Activated T-cell treated with anti-CD3 and anti-CD28 coated beads, Interleukin-2, amount 50 U/mL, for 24 hours (primary cell): ENCODE measurements around the gene CSNK1G2.
A peak's percentile ranks its signal among the peaks of the same experiment; 100 is the strongest.

Experiments used
- DNase-seq: peaks from one replicate; pipeline ENCODE4 v3.0.0-alpha.2; 2020
- H3K27ac Mint-ChIP-seq: 2 replicates; pipeline ENCODE4 v1.8.0; 2020; ENCODE audit warnings: mild to moderate bottlenecking, mixed read lengths
- H3K27me3 Mint-ChIP-seq: 2 replicates; pipeline ENCODE4 v1.8.0; 2020; ENCODE audit warnings: mixed read lengths
- H3K36me3 Mint-ChIP-seq: 2 replicates; pipeline ENCODE4 v1.8.0; 2020; ENCODE audit warnings: low read depth, mixed read lengths
- H3K4me1 Mint-ChIP-seq: 2 replicates; pipeline ENCODE4 v1.8.0; 2020; ENCODE audit warnings: low read depth, mixed read lengths
- H3K4me3 Mint-ChIP-seq: 2 replicates; pipeline ENCODE4 v1.8.0; 2020; ENCODE audit warnings: mild to moderate bottlenecking, moderate library complexity, mixed read lengths
- H3K9me3 Mint-ChIP-seq: 2 replicates; pipeline ENCODE4 v1.8.0; 2020; ENCODE audit warnings: mixed read lengths

Gene CSNK1G2

DNA sequence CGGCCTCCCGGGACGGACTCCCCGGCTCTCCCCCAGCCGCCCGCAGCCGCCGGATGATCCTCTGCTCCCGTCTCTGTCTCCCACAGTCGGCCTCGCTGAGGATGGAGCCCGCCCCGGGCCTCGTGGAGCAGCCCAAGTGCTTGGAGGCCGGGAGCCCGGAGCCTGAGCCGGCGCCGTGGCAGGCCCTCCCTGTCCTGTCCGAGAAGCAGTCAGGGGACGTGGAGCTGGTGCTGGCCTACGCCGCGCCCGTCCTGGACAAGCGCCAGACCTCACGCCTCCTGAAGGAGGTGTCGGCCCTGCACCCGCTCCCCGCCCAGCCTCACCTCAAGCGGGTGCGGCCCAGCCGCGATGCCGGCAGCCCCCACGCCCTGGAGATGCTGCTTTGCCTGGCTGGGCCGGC lies 29.0 kb upstream of the CSNK1G2 start:
- Mint-ChIP-seq H3K36me3 (peaks cover 40% of the 10 kb centered on the region), H3K27ac (peak overlapping the region; percentile 29), H3K9me3 (no peaks in the 10 kb centered on the region), H3K27me3 (no peaks in the 10 kb centered on the region), H3K4me1 (peaks cover 48% of the 10 kb centered on the region), H3K4me3 (no peak overlapping the region)
- no peak for DNase-seq

DNA sequence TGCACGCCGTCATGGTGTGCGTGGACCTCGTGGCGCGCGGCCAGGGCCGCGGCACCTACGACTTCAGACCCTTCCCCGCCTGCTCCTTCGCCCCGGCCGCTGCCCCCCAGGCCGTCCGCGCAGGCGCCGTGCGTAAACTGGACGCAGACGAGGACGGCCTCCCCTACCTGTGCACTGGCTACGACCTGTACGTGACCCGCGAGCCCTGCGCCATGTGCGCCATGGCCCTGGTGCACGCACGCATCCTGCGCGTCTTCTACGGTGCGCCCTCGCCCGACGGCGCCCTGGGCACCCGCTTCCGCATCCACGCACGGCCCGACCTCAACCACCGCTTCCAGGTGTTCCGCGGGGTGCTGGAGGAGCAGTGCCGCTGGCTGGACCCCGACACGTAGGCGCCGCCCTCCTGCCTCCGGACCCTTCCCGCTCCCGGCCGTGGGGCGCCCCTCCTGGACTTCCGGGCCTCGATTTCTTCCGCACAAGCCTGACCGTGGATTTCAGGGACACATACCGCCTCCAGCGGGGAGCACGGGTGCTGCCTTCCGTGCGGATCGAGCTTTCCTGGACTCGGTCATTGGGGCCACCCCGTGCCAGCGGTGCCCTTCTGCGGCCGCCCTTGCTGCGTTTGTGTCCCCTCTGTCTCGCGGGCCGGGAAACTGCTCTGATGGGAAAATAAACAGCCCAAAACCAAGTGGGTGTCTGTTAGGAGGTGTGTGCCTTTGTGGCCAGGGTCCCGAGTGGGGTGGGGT lies 28.0 kb upstream of the CSNK1G2 start:
- H3K4me1 Mint-ChIP-seq = peaks cover 42% of the 10 kb centered on the region
- peaks cover 44% of the 10 kb centered on the region for H3K36me3 Mint-ChIP-seq
- no peak overlapping the region for H3K4me3 Mint-ChIP-seq
- no peaks in the 10 kb centered on the region for H3K9me3 Mint-ChIP-seq
- no peak for DNase-seq
- H3K27ac Mint-ChIP-seq = peak overlapping the region; percentile 40
- H3K27me3 Mint-ChIP-seq = no peaks in the 10 kb centered on the region

DNA sequence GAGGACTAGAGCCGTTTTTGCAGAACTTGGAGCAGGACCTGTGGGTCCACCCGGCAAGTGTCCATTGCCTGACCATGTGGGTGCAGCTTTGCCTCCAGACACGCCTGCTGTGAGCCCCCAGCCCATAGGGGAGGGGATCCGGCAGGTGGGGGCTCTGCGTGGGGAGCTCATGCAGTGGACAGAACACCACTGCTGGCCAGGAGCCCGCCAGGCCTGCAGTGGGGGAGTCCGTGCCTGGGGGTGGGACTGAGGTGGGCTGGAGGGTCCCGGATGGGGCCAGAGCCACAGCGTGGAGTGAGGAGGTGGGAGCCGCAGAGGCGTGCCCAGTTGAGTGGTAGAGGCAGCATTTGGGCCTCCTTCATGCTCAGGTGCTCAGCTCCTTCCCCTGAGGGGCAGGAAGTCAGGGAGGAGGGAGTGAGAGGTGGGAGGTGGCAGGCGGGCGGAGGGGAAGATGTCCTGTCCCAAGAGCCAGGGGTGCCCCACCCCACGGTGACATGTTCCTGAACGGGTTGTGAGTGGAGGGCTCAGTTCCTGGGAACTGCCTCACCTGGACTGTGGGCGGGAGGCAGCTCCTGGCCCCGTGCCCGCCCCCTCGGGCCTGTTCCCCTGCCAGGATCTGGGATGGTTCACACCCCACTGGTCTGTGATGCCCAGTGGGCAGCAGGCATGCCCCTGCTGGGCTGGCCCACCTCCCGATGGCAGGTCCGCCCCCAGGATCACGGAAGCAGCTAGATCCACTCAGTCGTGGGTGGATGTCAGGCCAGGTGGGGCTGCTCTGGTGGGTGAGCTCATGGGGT lies 27.0 kb upstream of the CSNK1G2 start:
- Mint-ChIP-seq H3K4me1 (peaks cover 33% of the 10 kb centered on the region), H3K9me3 (no peaks in the 10 kb centered on the region), H3K4me3 (no peak overlapping the region), H3K27ac (peak overlapping the region; percentile 55), H3K36me3 (peaks cover 49% of the 10 kb centered on the region), H3K27me3 (no peaks in the 10 kb centered on the region)
- no peak for DNase-seq

DNA sequence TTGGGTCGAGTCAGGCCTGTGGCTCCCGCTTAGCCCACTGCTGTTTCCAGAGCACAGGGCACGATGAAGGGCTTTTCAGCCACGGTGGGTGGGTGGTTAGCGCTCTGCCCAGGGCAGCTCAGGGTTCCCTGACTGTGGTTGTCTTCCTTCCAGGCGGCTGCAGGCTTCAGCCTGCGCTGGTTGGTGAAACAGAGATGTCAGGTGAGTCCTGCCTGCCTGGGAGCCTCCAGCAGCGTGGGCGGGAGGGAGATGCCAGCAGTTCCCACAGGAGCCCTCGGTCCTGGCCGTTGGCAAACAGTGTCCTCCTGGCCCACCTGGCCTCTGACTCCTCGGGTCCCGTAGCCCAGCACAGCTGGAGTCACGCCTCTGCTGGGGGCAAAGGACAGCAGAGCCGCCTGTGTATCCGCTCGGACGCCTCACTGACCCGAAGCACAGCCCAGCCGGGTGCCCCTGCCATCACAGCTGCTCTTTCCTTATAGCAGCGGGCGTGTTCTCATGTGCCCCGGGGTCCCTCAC lies 26.1 kb upstream of the CSNK1G2 start:
- H3K27ac Mint-ChIP-seq = no peak overlapping the region
- no peaks in the 10 kb centered on the region for H3K9me3 Mint-ChIP-seq
- no peak overlapping the region for H3K4me3 Mint-ChIP-seq
- H3K36me3 Mint-ChIP-seq = peaks cover 53% of the 10 kb centered on the region
- no peaks in the 10 kb centered on the region for H3K27me3 Mint-ChIP-seq
- DNase-seq = no peak
- H3K4me1 Mint-ChIP-seq = peaks cover 24% of the 10 kb centered on the region

DNA sequence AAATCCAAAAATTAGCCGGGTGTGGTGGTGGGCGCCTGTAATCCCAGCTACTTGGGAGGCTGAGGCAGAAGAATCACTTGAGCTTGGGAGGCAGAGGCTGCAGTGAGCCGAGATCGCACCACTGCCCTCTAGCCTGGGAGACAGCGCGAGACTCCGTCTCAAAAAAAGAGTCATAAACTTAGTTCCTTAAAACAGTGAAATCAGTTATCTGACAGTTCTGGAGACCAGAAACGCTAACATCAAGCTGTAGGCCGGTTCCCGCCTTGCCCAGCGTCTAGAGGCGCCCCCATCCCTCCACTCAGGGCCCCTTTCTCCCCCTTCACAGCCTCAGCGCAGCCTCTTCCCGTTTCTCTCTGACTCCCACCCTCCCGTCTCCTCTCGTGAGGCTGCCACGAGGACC lies 23.8 kb upstream of the CSNK1G2 start:
- Mint-ChIP-seq H3K27me3 (no peaks in the 10 kb centered on the region), H3K36me3 (peaks cover 67% of the 10 kb centered on the region), H3K4me1 (peaks cover 16% of the 10 kb centered on the region), H3K27ac (no peak overlapping the region), H3K9me3 (no peaks in the 10 kb centered on the region), H3K4me3 (no peak overlapping the region)
- no peak for DNase-seq

DNA sequence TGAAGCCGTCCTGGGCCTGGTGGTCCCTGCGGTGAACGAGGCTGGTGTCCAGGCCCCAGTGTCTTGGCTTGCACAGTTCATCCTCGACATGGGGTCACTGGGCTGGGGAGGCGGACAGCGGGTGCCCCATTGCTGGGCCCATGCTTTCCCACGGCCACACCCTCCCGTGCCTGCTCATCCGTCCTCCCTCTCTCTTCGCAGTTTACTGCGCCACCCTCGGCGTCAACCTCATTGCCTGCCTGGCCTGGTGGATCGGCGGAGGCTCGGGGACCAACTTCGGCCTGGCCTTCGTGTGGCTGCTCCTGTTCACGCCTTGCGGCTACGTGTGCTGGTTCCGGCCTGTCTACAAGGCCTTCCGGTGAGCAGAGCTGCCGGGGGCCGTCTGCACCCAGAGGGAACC lies 23.0 kb upstream of the CSNK1G2 start:
- Mint-ChIP-seq H3K27me3 (no peaks in the 10 kb centered on the region), H3K4me3 (no peak overlapping the region), H3K4me1 (peaks cover 22% of the 10 kb centered on the region), H3K27ac (no peak overlapping the region), H3K36me3 (peaks cover 71% of the 10 kb centered on the region), H3K9me3 (no peaks in the 10 kb centered on the region)
- no peak for DNase-seq

DNA sequence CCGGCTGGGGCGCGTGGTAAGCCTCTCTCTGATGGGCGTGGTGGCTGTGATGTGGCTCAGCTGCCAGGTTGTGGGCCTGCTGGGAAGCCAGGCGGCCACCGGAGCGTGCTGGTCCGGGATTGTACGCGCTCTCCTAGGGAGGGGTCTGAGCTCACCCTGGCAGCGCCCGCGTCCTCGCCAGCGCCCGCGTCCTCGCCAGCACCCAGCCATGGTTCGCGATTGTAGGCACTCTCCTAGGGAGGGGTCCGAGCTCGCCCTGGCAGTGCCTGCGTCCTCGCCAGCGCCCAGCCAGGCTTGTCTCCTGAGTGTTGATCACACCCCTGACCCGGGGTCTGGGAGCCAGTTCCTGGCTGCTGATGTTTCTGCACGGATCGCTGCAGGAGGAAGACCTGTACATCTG lies 22.0 kb upstream of the CSNK1G2 start:
- H3K9me3 Mint-ChIP-seq = no peaks in the 10 kb centered on the region
- no peak overlapping the region for H3K4me3 Mint-ChIP-seq
- no peaks in the 10 kb centered on the region for H3K27me3 Mint-ChIP-seq
- H3K27ac Mint-ChIP-seq = no peak overlapping the region
- peaks cover 69% of the 10 kb centered on the region for H3K36me3 Mint-ChIP-seq
- peaks cover 20% of the 10 kb centered on the region for H3K4me1 Mint-ChIP-seq
- DNase-seq = no peak

DNA sequence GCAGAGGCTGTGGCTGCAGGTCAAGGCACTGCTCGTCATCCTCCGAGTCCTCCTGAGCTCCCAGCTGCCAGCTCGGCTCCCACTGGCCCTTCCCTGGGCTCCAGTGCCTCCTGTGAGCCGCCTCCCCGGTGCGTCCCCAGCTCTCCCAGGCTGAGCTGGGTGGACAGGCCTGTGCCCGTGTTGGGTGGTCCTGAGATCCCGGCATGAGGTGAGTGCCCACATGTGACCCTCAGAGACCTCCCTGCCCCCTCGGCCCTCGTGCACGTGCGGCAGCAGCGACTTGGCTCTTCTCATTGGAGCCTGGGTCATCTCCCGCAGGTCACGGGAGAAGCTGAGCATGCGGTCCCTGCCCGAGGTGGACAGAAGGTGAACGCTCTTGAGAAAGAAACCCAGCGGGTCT lies 20.3 kb upstream of the CSNK1G2 start:
- Mint-ChIP-seq H3K27me3 (no peaks in the 10 kb centered on the region), H3K9me3 (no peaks in the 10 kb centered on the region), H3K27ac (no peak overlapping the region), H3K4me1 (peaks cover 19% of the 10 kb centered on the region), H3K36me3 (peaks cover 78% of the 10 kb centered on the region), H3K4me3 (no peak overlapping the region)
- no peak for DNase-seq

DNA sequence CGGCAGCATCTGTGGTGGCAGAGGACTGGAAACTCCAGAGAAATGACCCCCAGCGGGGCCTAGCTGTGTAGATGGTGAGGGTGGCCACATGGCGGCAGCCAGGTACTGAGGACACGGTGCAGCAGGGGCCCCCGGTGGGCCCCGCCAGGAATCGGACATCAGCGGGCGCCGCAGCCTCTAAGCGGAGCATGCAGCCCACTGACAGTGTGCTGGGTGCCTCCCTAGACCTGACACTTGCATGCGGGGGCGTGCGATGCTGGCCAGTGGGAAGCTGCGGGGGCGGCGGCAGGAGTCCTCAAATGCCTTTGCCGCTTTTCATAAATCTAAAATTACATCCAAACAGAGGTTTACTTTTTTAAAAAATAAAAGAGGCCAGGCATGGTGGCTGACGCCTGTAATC lies 19.6 kb upstream of the CSNK1G2 start:
- Mint-ChIP-seq H3K4me1 (peaks cover 19% of the 10 kb centered on the region), H3K27me3 (no peaks in the 10 kb centered on the region)

DNA sequence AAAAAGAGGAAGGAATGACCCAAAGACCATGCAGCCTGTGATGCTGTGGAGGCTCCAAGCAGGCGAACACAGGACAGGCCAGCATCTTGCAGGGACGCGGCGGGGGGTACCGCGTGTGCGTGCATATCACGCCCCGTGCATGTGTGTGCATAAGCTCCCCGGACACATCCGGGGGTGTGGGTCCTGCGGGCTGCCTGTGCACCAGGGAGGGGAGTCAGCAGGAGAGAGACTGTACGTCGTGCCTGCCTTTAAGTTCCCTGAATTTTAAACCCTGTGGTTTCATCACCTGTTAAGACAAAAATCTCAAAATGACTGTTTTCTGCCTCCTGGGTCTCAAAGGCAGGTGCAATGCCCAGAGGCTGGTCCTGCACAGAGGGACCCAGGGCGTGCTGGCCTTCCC lies 19.1 kb upstream of the CSNK1G2 start:
- H3K4me3 Mint-ChIP-seq = no peak overlapping the region
- no peaks in the 10 kb centered on the region for H3K27me3 Mint-ChIP-seq
- peaks cover 19% of the 10 kb centered on the region for H3K4me1 Mint-ChIP-seq
- H3K27ac Mint-ChIP-seq = peak overlapping the region; percentile 26
- peaks cover 75% of the 10 kb centered on the region for H3K36me3 Mint-ChIP-seq
- no peaks in the 10 kb centered on the region for H3K9me3 Mint-ChIP-seq
- no peak for DNase-seq

More for the DNA sequence above, 19.6 kb upstream of the CSNK1G2 start:
- no peak for DNase-seq
- peaks cover 77% of the 10 kb centered on the region for H3K36me3 Mint-ChIP-seq
- H3K4me3 Mint-ChIP-seq = no peak overlapping the region
- no peak overlapping the region for H3K27ac Mint-ChIP-seq
- H3K9me3 Mint-ChIP-seq = no peaks in the 10 kb centered on the region

DNA sequence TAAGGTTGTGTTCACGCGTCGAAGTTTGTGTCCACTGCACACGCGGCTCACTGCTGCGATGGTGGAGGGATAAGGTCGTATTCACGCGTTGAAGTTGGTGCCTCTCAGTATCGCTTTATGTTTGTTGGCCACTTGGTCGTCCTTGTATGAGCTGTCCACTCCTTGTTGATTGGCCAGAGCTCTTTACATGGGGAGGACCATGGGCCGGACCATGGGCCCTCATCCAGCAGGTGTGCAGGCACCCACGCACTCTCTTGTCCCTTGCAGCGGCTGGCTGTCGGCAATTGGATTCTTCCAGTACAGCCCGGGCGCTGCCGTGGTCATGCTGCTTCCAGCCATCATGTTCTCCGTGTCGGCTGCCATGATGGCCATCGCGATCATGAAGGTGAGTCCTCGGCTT lies 18.2 kb upstream of the CSNK1G2 start:
- no peak for DNase-seq
- Mint-ChIP-seq H3K36me3 (peaks cover 66% of the 10 kb centered on the region), H3K4me3 (no peak overlapping the region), H3K27ac (peak overlapping the region; percentile 59), H3K9me3 (no peaks in the 10 kb centered on the region), H3K4me1 (peaks cover 24% of the 10 kb centered on the region), H3K27me3 (no peaks in the 10 kb centered on the region)

DNA sequence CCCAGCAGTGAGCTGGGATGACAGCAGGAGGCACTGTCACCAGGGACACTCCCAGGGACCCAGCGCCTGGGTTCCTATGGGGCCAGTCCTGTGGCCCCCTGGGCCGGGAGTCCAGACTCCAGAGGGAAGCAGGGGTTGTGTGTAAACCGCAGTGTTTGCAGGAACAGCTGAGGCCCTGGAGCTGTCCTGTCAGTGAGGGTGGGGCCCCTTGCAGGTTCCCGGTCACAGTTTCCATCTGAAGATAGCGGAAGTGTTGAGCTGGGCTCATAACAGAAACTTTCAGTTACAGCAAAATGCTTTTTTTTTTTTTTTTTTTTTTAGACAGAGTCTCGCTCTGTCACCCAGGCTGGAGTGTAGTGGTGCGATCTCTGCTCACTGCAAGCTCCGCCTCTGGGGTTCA lies 17.7 kb upstream of the CSNK1G2 start:
- no peak overlapping the region for H3K4me3 Mint-ChIP-seq
- DNase-seq = peak; percentile 63
- H3K27ac Mint-ChIP-seq = peak overlapping the region; percentile 83
- H3K27me3 Mint-ChIP-seq = no peaks in the 10 kb centered on the region
- H3K4me1 Mint-ChIP-seq = peaks cover 26% of the 10 kb centered on the region
- H3K9me3 Mint-ChIP-seq = no peaks in the 10 kb centered on the region
- H3K36me3 Mint-ChIP-seq = peaks cover 61% of the 10 kb centered on the region

DNA sequence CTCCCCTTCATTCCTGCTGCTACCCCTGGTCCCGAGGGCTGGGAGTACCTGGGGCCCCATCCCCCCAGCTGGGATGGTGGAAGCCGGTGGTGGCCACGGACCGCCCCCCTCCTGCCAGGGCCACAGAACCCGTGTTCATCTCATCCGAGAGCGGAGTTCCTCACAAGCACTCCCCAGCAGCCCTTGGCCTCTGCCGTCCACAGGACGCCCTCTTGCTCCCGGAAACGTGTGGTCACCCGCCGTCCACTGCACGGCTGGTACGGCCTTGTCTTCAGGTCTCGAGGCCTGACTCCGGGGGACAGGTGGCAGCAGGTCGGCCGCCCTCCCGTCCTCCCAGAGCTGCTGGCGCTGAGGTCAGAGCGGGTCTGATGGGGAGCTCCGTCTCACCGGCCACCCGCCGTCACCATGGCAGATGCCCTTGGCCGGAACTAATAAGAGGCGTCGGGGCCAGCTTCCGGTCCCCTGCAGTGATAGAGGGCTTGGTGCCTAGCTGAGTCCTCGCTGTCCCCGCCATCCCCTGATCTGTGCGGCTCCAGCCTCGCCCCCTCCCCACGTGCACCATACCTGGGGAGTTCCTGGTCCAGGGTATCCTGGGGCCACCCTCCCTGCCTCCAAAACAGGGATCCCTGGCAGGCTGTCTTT lies 16.5 kb upstream of the CSNK1G2 start:
- H3K9me3 Mint-ChIP-seq = no peaks in the 10 kb centered on the region
- DNase-seq = no peak
- peaks cover 51% of the 10 kb centered on the region for H3K36me3 Mint-ChIP-seq
- no peaks in the 10 kb centered on the region for H3K27me3 Mint-ChIP-seq
- H3K4me1 Mint-ChIP-seq = peaks cover 32% of the 10 kb centered on the region
- no peak overlapping the region for H3K4me3 Mint-ChIP-seq
- H3K27ac Mint-ChIP-seq = no peak overlapping the region

DNA sequence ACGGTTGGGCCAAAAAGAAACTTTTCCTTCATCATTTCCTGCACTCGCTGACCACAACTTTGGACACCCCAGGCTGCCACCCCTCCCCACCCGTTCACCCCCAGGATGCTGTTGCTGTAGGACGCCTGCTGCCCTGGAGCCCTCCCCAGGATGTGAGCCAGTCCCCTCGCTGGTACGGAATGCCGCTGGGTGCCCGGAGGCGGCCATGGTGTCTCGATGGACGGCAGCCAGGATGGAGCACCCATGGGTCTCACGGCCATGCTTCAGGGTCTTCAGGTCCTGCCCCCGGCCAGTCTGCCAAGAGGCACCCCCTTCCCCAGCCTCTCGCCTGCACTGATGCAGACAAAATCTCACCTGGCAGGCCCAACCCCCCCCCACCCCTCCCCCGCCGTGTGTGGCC lies 15.4 kb upstream of the CSNK1G2 start:
- Mint-ChIP-seq H3K36me3 (peaks cover 42% of the 10 kb centered on the region), H3K4me1 (peaks cover 39% of the 10 kb centered on the region), H3K27ac (no peak overlapping the region), H3K27me3 (no peaks in the 10 kb centered on the region), H3K9me3 (no peaks in the 10 kb centered on the region), H3K4me3 (no peak overlapping the region)
- no peak for DNase-seq
